Stomach (tissue), 9 donors: ENCODE results near the gene URM1. TPM values are rescaled to one million over a fixed set of nuclear protein-coding genes. Genes with fewer than 3 reads are reported as not detected.
A peak's percentile ranks its signal among the peaks of the same experiment; 100 is the strongest.

Experiments used
- DNase-seq, 2 donors: peaks; one replicate each; pipeline versions ENCODE4 v3.0.0 to v3.0.0-alpha.2; 2013 to 2019
- H3K27ac ChIP-seq, 5 donors: fragments of 200-600 bp in 4 of 5; sonication (generic) in 4 of 5; one replicate each; pipeline ENCODE4 v1.5.1; 2013 to 2019; ENCODE audit warnings: mild to moderate bottlenecking in 1 of 5, moderate library complexity in 1 of 5
- H3K27me3 ChIP-seq, 3 donors: fragments of 200-600 bp; sonication (generic); one replicate each; pipeline ENCODE4 v1.5.1; 2017 to 2019; ENCODE audit warnings: mixed run types in 1 of 3
- H3K36me3 ChIP-seq, 4 donors: fragments of 200-600 bp; sonication (generic); 1 replicate in 3 of 4; 2 replicates in 1 of 4; pipeline ENCODE4 v1.5.1; 2016 to 2019
- H3K4me1 ChIP-seq, 4 donors: fragments of 200-600 bp; sonication (generic); one replicate each; pipeline ENCODE4 v1.5.1; 2016 to 2019
- H3K4me3 ChIP-seq, 4 donors: fragments of 200-600 bp; sonication (generic) in 3 of 4; one replicate each; pipeline ENCODE4 v1.5.1; 2016 to 2019; ENCODE audit warnings: mild to moderate bottlenecking in 1 of 4
- H3K9me3 ChIP-seq, 4 donors: fragments of 200-600 bp; sonication (generic); one replicate each; pipeline ENCODE4 v1.5.1; 2016 to 2019
- CTCF ChIP-seq, 7 experiments: fragments of 450-650 bp in 4 of 7; fragments of 200-600 bp in 3 of 7; sonication (generic) in 3 of 7; IDR thresholded peaks; one replicate each; pipeline ENCODE4 v1.5.1; 2016 to 2019; ENCODE audit warnings: antibody characterized with exemption in 7 of 7, control low read depth in 2 of 7, mild to moderate bottlenecking in 1 of 7
- EP300 ChIP-seq: sonication (generic); formaldehyde crosslinking; IDR thresholded peaks from one replicate; pipeline ENCODE4 v1.6.1; 2017; ENCODE audit warnings: antibody characterized with exemption
- POLR2A ChIP-seq, 4 donors: fragments of 450-650 bp; IDR thresholded peaks; one replicate each; pipeline ENCODE4 v1.6.1; 2016; ENCODE audit warnings: antibody characterized with exemption in 4 of 4, control low read depth in 2 of 4, mild to moderate bottlenecking in 1 of 4, moderate library complexity in 1 of 4
- POLR2AphosphoS5 ChIP-seq, 3 donors: sonication (generic); formaldehyde crosslinking; IDR thresholded peaks; one replicate each; pipeline ENCODE4 v1.6.1; 2016; ENCODE audit warnings: antibody characterized with exemption in 3 of 3
- WGBS, 5 donors: extraction: QIAGEN DNeasy Blood & Tissue Kit in 3 of 5; methylation state at CpG; one replicate each; pipeline versions ENCODE4 v1.1.5 to v1.1.7; 2013 to 2018; 5-methylcytosine and 5-hydroxymethylcytosine counted together
- intact Hi-C: fragments of 100-400 bp; cut with DNase I; formaldehyde crosslinking; loops from one replicate; pipeline ENCODE4 v1.15.1; 2023; ENCODE audit warnings: low total_unique reads
- polyA plus RNA-seq, 3 donors: library from polyadenylated mRNA; stranded (reverse); fragments of 200-250 nt; gene quantifications; one replicate each; pipeline ENCODE4 v1.2.3, GENCODE V29; 2013
- total RNA-seq, 5 donors: library from RNA; depleted of rRNA; stranded (reverse); fragments of >200 nt; gene quantifications; one replicate each; pipeline versions ENCODE4 v1.1.0 to v1.2.3, GENCODE V29; 2014 to 2016
- donor health status: healthy with polysubstance abuse.
- donor health status: Bipolar disorder and iron deficiency.
- donor health status: healthy.

Gene URM1
- total and polyA plus RNA-seq, 8 donors, result 0.58 to 59.3 (median 25.9) TPM

- intact Hi-C loops, result no loop called here
- peaks cover 6 to 15% (median 11%) of the 10 kb centered on the region in 4 donors for H3K36me3 ChIP-seq
- no peak overlapping the region for H3K4me3 ChIP-seq
- no peaks in the 10 kb centered on the region for H3K9me3 ChIP-seq
- no peak for DNase-seq
- peaks cover 0 to 14% (median 6%) of the 10 kb centered on the region in 4 donors for H3K4me1 ChIP-seq
- no peak for TF ChIP-seq POLR2AphosphoS5 (IDR thresholded peaks at IDR 0.05)
- 5 to 8% (median 6%) methylated on average over 19 of the region's 19 CpGs for WGBS, 5 donors
- peaks cover 0 to 75% (median 3%) of the 10 kb centered on the region in 3 donors for H3K27me3 ChIP-seq
- H3K27ac ChIP-seq, result peak overlapping the region in 2 of 5 donors; percentile 28 to 31
These were observed 25.9 kb downstream of the URM1 start for GRCh38 chr9:128396970-128397613.

GRCh38 chr9:128397831-128398230 lies 26.7 kb downstream of the URM1 start:
- H3K27me3 ChIP-seq, result peaks cover 0 to 76% (median 3%) of the 10 kb centered on the region in 3 donors

GRCh38 chr9:128399861-128400260 lies 28.7 kb downstream of the URM1 start:
- Histone ChIP-seq H3K9me3 (no peaks in the 10 kb centered on the region), H3K4me3 (no peak overlapping the region), H3K36me3 (no peaks in the 10 kb centered on the region), H3K27ac (no peak overlapping the region), H3K4me1 (peaks cover 0 to 14% (median 6%) of the 10 kb centered on the region in 4 donors), H3K27me3 (peaks cover 0 to 81% (median 3%) of the 10 kb centered on the region in 3 donors)
- 32 to 71% (median 68%) methylated on average over 2 to 3 of the region's 3 CpGs for whole genome bisulfite sequencing, 5 donors
- intact Hi-C loops, result no loop called here
- no peak for TF ChIP-seq CTCF (IDR thresholded peaks at IDR 0.05)
- TF ChIP-seq POLR2AphosphoS5 (IDR thresholded peaks at IDR 0.05), result no peak
- no peak for TF ChIP-seq EP300
- no peak for TF ChIP-seq POLR2A (IDR thresholded peaks at IDR 0.05)
- no peak for DNase-seq

More at GRCh38 chr9:128397831-128398230, 26.7 kb downstream of the URM1 start:
- TF ChIP-seq CTCF (IDR thresholded peaks at IDR 0.05) (no peak), POLR2A (IDR thresholded peaks at IDR 0.05) (no peak), POLR2AphosphoS5 (IDR thresholded peaks at IDR 0.05) (no peak), EP300 (no peak)
- WGBS, 5 donors, result 62 to 65% (median 63%) methylated on average over 7 of the region's 7 CpGs
- Histone ChIP-seq H3K4me3 (no peak overlapping the region), H3K4me1 (peaks cover 0 to 14% (median 6%) of the 10 kb centered on the region in 4 donors), H3K36me3 (peaks cover under 1 to 8% (median 4%) of the 10 kb centered on the region in 4 donors), H3K9me3 (no peaks in the 10 kb centered on the region), H3K27ac (no peak overlapping the region)
- no peak for DNase-seq
- intact Hi-C loops, result no loop called here

GRCh38 chr9:128404560-128404959 lies 33.4 kb downstream of the URM1 start:
- H3K9me3 ChIP-seq, result no peaks in the 10 kb centered on the region
- H3K4me1 ChIP-seq, result peaks cover 0 to 3% (median 0%) of the 10 kb centered on the region in 4 donors
- H3K36me3 ChIP-seq, result no peaks in the 10 kb centered on the region
- H3K27ac ChIP-seq, result no peak overlapping the region
- peaks cover 0 to 77% (median 3%) of the 10 kb centered on the region in 3 donors for H3K27me3 ChIP-seq
- intact Hi-C loops, result no loop called here
- H3K4me3 ChIP-seq, result no peak overlapping the region
- TF ChIP-seq CTCF (IDR thresholded peaks at IDR 0.05), result no peak
- TF ChIP-seq POLR2AphosphoS5 (IDR thresholded peaks at IDR 0.05), result no peak
- TF ChIP-seq EP300, result no peak
- no peak for TF ChIP-seq POLR2A (IDR thresholded peaks at IDR 0.05)
- WGBS, 5 donors, result 81 to 90% (median 89%) methylated on average over 5 of the region's 5 CpGs
- DNase-seq, result peak in 1 of 2 donors; percentile 0
